ENCODE results near the gene HSD17B1. TPM values are rescaled to one million over a fixed set of nuclear protein-coding genes. Genes with fewer than 3 reads are reported as not detected.
A peak's percentile ranks its signal among the peaks of the same experiment; 100 is the strongest.

Gene HSD17B1
- total RNA-seq, 6 donors from 2014 or later = 1.3 to 6.3 (median 1.7) TPM; not detected in 1

DNA sequence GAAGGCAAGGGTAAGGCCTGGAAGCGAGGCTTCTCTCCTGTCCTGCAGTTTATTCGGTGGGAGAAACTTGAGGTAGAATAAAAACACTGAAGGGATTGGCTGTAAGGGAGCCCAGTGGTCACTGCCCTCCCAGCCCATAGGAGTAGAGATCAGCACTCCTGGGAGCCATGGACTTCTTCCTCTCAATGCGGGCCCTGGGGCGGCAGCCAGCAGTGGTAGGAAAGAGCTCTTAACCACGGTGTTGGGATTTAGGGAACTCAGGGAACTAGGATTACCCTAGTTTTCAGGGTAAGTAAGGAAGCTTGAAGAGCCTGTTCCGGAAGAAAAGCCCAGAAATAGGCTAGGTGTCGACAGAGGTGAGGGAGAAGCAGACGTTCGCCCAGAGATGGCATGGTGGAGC is 40.5 kb upstream of the HSD17B1 start:
- 90 to 92% methylated on average over 9 of the region's 9 CpGs for WGBS, 2 donors
- peaks cover 13 to 69% (median 46%) of the 10 kb centered on the region in 4 donors for H3K36me3 ChIP-seq
- peaks cover 16 to 23% (median 18%) of the 10 kb centered on the region in 4 donors for H3K4me1 ChIP-seq
- H3K27me3 ChIP-seq = no peaks in the 10 kb centered on the region
- ATAC-seq (ENCODE audit: low FRiP score in 2 of 2) (no peak), DNase-seq (no peak)
- no peak for TF ChIP-seq POLR2AphosphoS5 (IDR thresholded peaks at IDR 0.05)
- no peaks in the 10 kb centered on the region for H3K9me3 ChIP-seq
- peak overlapping the region; percentile 35 to 81 (median 57) for H3K27ac ChIP-seq
- no peak overlapping the region for H3K4me3 ChIP-seq

DNA sequence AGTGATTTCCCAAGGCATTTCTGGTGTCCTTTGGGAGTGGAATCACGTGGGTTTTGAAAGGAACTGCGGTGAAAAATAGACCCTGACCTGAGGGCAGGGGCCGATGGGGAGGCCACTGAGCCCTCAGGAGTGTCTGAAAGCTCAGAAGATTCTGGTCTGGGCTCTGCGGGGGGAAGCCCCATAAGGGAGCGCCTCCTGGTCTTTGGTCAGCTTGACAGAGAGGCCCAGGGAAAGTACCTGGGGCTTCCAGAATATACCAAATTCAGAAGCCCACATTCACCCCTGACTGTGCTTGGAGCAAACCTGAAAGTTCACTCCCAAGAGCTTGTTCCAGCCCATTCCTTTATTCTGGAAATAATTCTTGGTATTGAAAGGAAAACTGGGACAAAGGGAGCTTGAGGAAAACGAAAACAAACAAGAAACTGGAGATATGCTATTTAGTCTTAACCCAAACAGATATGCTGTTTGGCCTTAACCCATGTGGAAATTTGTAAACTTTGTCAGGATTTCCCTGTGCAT is 39.9 kb upstream of the HSD17B1 start:
- TF ChIP-seq POLR2AphosphoS5 (IDR thresholded peaks at IDR 0.05) (no peak), POLR2A (IDR thresholded peaks at IDR 0.05) (no peak)
- TF ChIP-seq, protein P1, sequence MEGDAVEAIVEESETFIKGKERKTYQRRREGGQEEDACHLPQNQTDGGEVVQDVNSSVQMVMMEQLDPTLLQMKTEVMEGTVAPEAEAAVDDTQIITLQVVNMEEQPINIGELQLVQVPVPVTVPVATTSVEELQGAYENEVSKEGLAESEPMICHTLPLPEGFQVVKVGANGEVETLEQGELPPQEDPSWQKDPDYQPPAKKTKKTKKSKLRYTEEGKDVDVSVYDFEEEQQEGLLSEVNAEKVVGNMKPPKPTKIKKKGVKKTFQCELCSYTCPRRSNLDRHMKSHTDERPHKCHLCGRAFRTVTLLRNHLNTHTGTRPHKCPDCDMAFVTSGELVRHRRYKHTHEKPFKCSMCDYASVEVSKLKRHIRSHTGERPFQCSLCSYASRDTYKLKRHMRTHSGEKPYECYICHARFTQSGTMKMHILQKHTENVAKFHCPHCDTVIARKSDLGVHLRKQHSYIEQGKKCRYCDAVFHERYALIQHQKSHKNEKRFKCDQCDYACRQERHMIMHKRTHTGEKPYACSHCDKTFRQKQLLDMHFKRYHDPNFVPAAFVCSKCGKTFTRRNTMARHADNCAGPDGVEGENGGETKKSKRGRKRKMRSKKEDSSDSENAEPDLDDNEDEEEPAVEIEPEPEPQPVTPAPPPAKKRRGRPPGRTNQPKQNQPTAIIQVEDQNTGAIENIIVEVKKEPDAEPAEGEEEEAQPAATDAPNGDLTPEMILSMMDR (IDR thresholded peaks at IDR 0.05) = no peak
- DNase-seq (no peak), ATAC-seq (ENCODE audit: low FRiP score in 2 of 2) (no peak)
- Histone ChIP-seq H3K4me3 (no peak overlapping the region), H3K27ac (peak overlapping the region; percentile 35 to 81 (median 57)), H3K27me3 (no peaks in the 10 kb centered on the region), H3K4me1 (peaks cover 21 to 29% (median 23%) of the 10 kb centered on the region in 4 donors), H3K36me3 (peaks cover 8 to 65% (median 41%) of the 10 kb centered on the region in 4 donors), H3K9me3 (no peaks in the 10 kb centered on the region)
- WGBS, 2 donors = 77 to 80% methylated on average over 5 to 6 of the region's 6 CpGs

DNA sequence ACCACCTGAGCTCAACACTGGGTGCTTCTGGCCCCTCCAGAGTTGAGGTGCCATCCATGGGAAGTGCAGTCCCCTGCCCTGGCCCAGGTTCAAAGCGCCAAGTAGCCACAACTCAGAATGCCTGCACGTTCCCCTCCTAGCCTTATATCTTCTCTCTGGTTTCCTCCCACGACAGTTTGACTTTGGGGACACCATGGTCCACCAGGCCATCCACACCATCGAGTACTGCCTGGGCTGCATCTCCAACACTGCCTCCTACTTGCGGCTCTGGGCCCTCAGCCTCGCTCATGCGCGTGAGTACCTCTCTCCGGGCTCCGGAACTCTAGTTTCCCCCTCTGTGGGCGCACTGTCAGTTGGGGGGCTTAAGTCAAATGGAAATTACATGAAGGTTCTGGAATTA is 39.0 kb upstream of the HSD17B1 start:
- TF ChIP-seq EP300 (IDR thresholded peaks at IDR 0.05) (no peak), POLR2A (IDR thresholded peaks at IDR 0.05) (no peak), POLR2AphosphoS5 (IDR thresholded peaks at IDR 0.05) (no peak)
- TF ChIP-seq, protein P1 (IDR thresholded peaks at IDR 0.05) = no peak
- Histone ChIP-seq H3K27me3 (no peaks in the 10 kb centered on the region), H3K27ac (peak overlapping the region; percentile 3 to 81 (median 66)), H3K4me3 (no peak overlapping the region), H3K4me1 (peaks cover 30 to 38% (median 32%) of the 10 kb centered on the region in 4 donors), H3K36me3 (peaks cover 4 to 56% (median 33%) of the 10 kb centered on the region in 4 donors), H3K9me3 (no peaks in the 10 kb centered on the region)
- 94 to 96% methylated on average over 10 to 11 of the region's 11 CpGs for WGBS, 2 donors
- no peak for DNase-seq
- no peak for ATAC-seq (ENCODE audit: low FRiP score in 2 of 2)

DNA sequence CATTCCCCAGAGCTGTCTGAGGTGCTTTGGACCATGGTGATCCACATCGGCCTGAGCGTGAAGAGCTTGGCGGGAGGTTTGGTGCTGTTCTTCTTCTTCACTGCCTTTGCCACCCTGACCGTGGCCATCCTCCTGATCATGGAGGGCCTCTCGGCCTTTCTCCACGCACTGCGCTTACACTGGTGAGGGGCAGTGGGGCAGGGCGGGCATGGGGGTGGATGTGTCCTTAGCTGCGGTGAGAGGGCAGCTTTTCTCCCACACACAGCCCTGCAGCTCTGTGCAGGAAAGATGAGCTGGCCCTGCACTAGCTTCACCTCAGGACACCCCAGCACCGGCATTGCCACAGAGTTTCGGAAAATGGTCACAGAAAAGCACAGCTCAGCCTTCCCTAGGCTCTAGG is 38.4 kb upstream of the HSD17B1 start:
- Histone ChIP-seq H3K36me3 (peaks cover 4 to 50% (median 27%) of the 10 kb centered on the region in 4 donors), H3K27me3 (no peaks in the 10 kb centered on the region), H3K4me1 (peaks cover 36 to 44% (median 38%) of the 10 kb centered on the region in 4 donors), H3K4me3 (no peak overlapping the region), H3K9me3 (no peaks in the 10 kb centered on the region), H3K27ac (peak overlapping the region in 2 of 4 donors; percentile 8 to 78)
- no peak for TF ChIP-seq POLR2AphosphoS5 (IDR thresholded peaks at IDR 0.05)
- TF ChIP-seq, protein P1 (IDR thresholded peaks at IDR 0.05) = no peak
- TF ChIP-seq EP300 (IDR thresholded peaks at IDR 0.05) = no peak
- TF ChIP-seq POLR2A (IDR thresholded peaks at IDR 0.05) = no peak
- 97% methylated on average over 11 of the region's 11 CpGs for WGBS, 2 donors
- DNase-seq = no peak
- no peak for ATAC-seq (ENCODE audit: low FRiP score in 2 of 2)

DNA sequence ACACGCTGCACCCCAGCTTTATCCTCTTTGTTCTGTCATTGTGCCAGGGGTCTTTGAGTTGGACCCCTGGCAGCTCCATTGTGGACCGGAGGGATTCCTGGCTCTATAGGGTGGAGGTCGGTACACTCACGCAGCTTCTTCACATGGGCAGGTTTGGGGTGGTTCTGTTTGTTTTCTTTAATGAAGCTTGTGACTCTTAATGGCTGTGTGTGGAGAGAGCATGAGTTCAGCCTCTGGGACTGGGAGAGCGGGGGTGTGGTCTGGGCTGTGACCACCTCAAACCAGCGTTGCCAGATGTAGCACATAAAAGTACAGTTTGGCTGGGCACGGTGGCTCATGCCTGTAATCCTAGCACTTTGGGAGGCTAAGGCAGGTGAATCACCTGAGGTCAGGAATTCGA is 37.9 kb upstream of the HSD17B1 start:
- H3K27ac ChIP-seq = peak overlapping the region in 2 of 4 donors; percentile 8 to 23
- 90 to 91% methylated on average over 7 to 8 of the region's 8 CpGs for WGBS, 2 donors
- TF ChIP-seq POLR2AphosphoS5 (IDR thresholded peaks at IDR 0.05) (no peak), EP300 (IDR thresholded peaks at IDR 0.05) (no peak), POLR2A (IDR thresholded peaks at IDR 0.05) (no peak)
- TF ChIP-seq, protein P1 (IDR thresholded peaks at IDR 0.05) = no peak
- ATAC-seq (ENCODE audit: low FRiP score in 2 of 2) (no peak), DNase-seq (no peak)
- H3K4me3 ChIP-seq = no peak overlapping the region
- peaks cover 42 to 49% (median 44%) of the 10 kb centered on the region in 4 donors for H3K4me1 ChIP-seq
- peaks cover 4 to 44% (median 23%) of the 10 kb centered on the region in 4 donors for H3K36me3 ChIP-seq
- H3K9me3 ChIP-seq = no peaks in the 10 kb centered on the region
- H3K27me3 ChIP-seq = no peaks in the 10 kb centered on the region

Measured in upper lobe of left lung (tissue), 6 donors.